ENCODE measurements around the gene TLL1. TPM values are rescaled to one million over a fixed set of nuclear protein-coding genes. Genes with fewer than 3 reads are reported as not detected.

The TLL1 gene
- total RNA-seq, 1 experiment from 2014 or later = not detected

- no peaks in the 10 kb centered on the region for H4K20me1 ChIP-seq (ENCODE audit: control insufficient read depth, insufficient read depth, insufficient read length)
- no peak overlapping the region for H3K18ac ChIP-seq (ENCODE audit: insufficient read length, low read depth, low read length)
- H2BK15ac ChIP-seq (ENCODE audit: low read depth, low read length) = no peak overlapping the region
- WGBS (ENCODE audit: extremely low coverage, insufficient read length, low lambda C conversion rate) = no CpG with 5 or more reads among the region's 2 CpGs
- Mint-ChIP-seq H3K27ac (no peak overlapping the region), H3K4me1 (no peaks in the 10 kb centered on the region), H3K4me3 (no peak overlapping the region), H3K27me3 (ENCODE audit: low read depth) (no peaks in the 10 kb centered on the region), H3K9me3 (no peaks in the 10 kb centered on the region), H3K36me3 (ENCODE audit: insufficient read depth in 1 of 3, low read depth in 3 of 3) (no peaks in the 10 kb centered on the region)
- H2BK120ac ChIP-seq (ENCODE audit: low read depth, low read length, poor library complexity, severe bottlenecking) = no peak overlapping the region
- no peaks in the 10 kb centered on the region for H3K79me1 ChIP-seq (ENCODE audit: insufficient read depth, low read depth, low read length, poor library complexity, severe bottlenecking)
- H2BK20ac ChIP-seq (ENCODE audit: low read depth, low read length, poor library complexity, severe bottlenecking) = no peak overlapping the region
- no peaks in the 10 kb centered on the region for H3K4me1 ChIP-seq (ENCODE audit: insufficient read depth, low read length)
- H3K79me2 ChIP-seq (ENCODE audit: insufficient read depth, low read length) = no peaks in the 10 kb centered on the region
- no peak overlapping the region for H3K9ac ChIP-seq (ENCODE audit: extremely low read depth, insufficient read length, low read length)
- no peak overlapping the region for H4K5ac ChIP-seq (ENCODE audit: insufficient read length, low read depth, low read length)
- no peak overlapping the region for H4K8ac ChIP-seq (replicated peaks; ENCODE audit: insufficient read length, low read depth, low read length)
- no peak overlapping the region for H3K56ac ChIP-seq (ENCODE audit: insufficient read length, low read depth, low read length)
- H3K9me3 ChIP-seq (ENCODE audit: control insufficient read depth, low read depth, low read length) = no peaks in the 10 kb centered on the region
- H4K91ac ChIP-seq (ENCODE audit: insufficient read length, low read depth, low read length) = no peak overlapping the region
- H3K4ac ChIP-seq (ENCODE audit: low read depth, low read length) = no peak overlapping the region
- H3K27ac ChIP-seq (ENCODE audit: insufficient read length, low read depth, low read length) = no peak overlapping the region
- no peak overlapping the region for H3T11ph ChIP-seq (ENCODE audit: low read length)
- no peak overlapping the region for H3K23ac ChIP-seq (ENCODE audit: insufficient read length, low read depth, low read length)
- no peak for DNase-seq
- no peak overlapping the region for H2AFZ ChIP-seq (ENCODE audit: low read length)
- H2AK5ac ChIP-seq (ENCODE audit: insufficient read length, low read length) = no peak overlapping the region
- no peak overlapping the region for H3K4me2 ChIP-seq (ENCODE audit: insufficient read depth, insufficient read length, low read length)
- H3K27me3 ChIP-seq (ENCODE audit: insufficient read depth, low read length) = no peaks in the 10 kb centered on the region
- no peak overlapping the region for H3K14ac ChIP-seq (ENCODE audit: insufficient read depth, low read length)
- no peak overlapping the region for H2BK12ac ChIP-seq (ENCODE audit: insufficient read length, low read depth, low read length)
- no peak for TF ChIP-seq CTCF (conservative IDR thresholded peaks at IDR 0.05)
- H2BK5ac ChIP-seq (ENCODE audit: insufficient read length, low read length) = no peak overlapping the region
- no peaks in the 10 kb centered on the region for H3K23me2 ChIP-seq (ENCODE audit: insufficient read length, low read depth, low read length, poor library complexity, severe bottlenecking)
These were observed 130.8 kb downstream of the TLL1 start for GRCh38 chr4:166003811-166004210.
